Calu3 (cell line): ENCODE results near the gene ABCA2. TPM values are rescaled to one million over a fixed set of nuclear protein-coding genes. Genes with fewer than 3 reads are reported as not detected.

Experiments
- Bru-seq: library from RNA; stranded (reverse); fragments of 400-500 nt; gene quantifications from one replicate; lab custom pipeline; 2021; lab: Mats Ljungman, UMichigan
- BruChase-seq, 2 experiments: library from RNA; stranded (reverse); fragments of 400-500 nt; gene quantifications; one replicate each; lab custom pipeline; 2021; lab: Mats Ljungman, UMichigan
- BruUV-seq: library from RNA; stranded (reverse); fragments of 400-500 nt; replicated peaks from 2 replicates; lab custom pipeline; 2021; lab: Mats Ljungman, UMichigan
- CTCF ChIA-PET: fragments of 300-600 bp; sonication (Branson Sonifier 250); formaldehyde crosslinking; loops from one replicate; lab custom pipeline; 2022; ENCODE audit warnings: antibody characterized with exemption; lab: Charles Lee
- DNase-seq: peaks from one replicate; pipeline ENCODE4 v3.0.0; 2022
- H3K27ac Mint-ChIP-seq: one replicate; pipeline ENCODE4 v1.8.0; 2022; ENCODE audit warnings: mixed read lengths; ENCODE audit not compliant: unreplicated experiment
- H3K27me3 Mint-ChIP-seq: one replicate; pipeline ENCODE4 v1.8.0; 2022; ENCODE audit warnings: mixed read lengths; ENCODE audit not compliant: unreplicated experiment
- H3K36me3 Mint-ChIP-seq: one replicate; pipeline ENCODE4 v1.8.0; 2022; ENCODE audit warnings: mild to moderate bottlenecking, moderate library complexity, mixed read lengths; ENCODE audit not compliant: insufficient read depth, unreplicated experiment
- H3K4me1 Mint-ChIP-seq: one replicate; pipeline ENCODE4 v1.8.0; 2022; ENCODE audit warnings: mild to moderate bottlenecking, low read depth, mixed read lengths; ENCODE audit not compliant: unreplicated experiment
- H3K4me3 Mint-ChIP-seq: one replicate; pipeline ENCODE4 v1.8.0; 2022; ENCODE audit warnings: mild to moderate bottlenecking, low read depth, moderate library complexity, mixed read lengths; ENCODE audit not compliant: unreplicated experiment
- H3K9me3 Mint-ChIP-seq: one replicate; pipeline ENCODE4 v1.8.0; 2022; ENCODE audit warnings: low read depth, mixed read lengths; ENCODE audit not compliant: unreplicated experiment
- CTCF ChIP-seq: fragments of 200-600 bp; IDR thresholded peaks from one replicate; pipeline ENCODE4 v1.8.0; 2022; ENCODE audit warnings: antibody characterized with exemption; ENCODE audit not compliant: unreplicated experiment
- intact Hi-C: fragments of 100-400 bp; cut with micrococcal nuclease; formaldehyde crosslinking; loops from one replicate; pipeline ENCODE4 v1.10.0; 2022; ENCODE audit not compliant: unreplicated experiment
- long read RNA-seq: library from polyadenylated mRNA; stranded (forward); transcript quantifications from one replicate; pipeline ENCODE4 v2.0.0, GENCODE V29; 2022
- total RNA-seq: library from RNA; stranded (reverse); gene quantifications from 2 replicates; pipeline ENCODE4 v1.2.3, GENCODE V29; 2022

The ABCA2 gene, protein sequence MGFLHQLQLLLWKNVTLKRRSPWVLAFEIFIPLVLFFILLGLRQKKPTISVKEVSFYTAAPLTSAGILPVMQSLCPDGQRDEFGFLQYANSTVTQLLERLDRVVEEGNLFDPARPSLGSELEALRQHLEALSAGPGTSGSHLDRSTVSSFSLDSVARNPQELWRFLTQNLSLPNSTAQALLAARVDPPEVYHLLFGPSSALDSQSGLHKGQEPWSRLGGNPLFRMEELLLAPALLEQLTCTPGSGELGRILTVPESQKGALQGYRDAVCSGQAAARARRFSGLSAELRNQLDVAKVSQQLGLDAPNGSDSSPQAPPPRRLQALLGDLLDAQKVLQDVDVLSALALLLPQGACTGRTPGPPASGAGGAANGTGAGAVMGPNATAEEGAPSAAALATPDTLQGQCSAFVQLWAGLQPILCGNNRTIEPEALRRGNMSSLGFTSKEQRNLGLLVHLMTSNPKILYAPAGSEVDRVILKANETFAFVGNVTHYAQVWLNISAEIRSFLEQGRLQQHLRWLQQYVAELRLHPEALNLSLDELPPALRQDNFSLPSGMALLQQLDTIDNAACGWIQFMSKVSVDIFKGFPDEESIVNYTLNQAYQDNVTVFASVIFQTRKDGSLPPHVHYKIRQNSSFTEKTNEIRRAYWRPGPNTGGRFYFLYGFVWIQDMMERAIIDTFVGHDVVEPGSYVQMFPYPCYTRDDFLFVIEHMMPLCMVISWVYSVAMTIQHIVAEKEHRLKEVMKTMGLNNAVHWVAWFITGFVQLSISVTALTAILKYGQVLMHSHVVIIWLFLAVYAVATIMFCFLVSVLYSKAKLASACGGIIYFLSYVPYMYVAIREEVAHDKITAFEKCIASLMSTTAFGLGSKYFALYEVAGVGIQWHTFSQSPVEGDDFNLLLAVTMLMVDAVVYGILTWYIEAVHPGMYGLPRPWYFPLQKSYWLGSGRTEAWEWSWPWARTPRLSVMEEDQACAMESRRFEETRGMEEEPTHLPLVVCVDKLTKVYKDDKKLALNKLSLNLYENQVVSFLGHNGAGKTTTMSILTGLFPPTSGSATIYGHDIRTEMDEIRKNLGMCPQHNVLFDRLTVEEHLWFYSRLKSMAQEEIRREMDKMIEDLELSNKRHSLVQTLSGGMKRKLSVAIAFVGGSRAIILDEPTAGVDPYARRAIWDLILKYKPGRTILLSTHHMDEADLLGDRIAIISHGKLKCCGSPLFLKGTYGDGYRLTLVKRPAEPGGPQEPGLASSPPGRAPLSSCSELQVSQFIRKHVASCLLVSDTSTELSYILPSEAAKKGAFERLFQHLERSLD (N-terminal part only)
- 47.6 and 50.7 TPM in 2 replicates for total RNA-seq
- Bru-seq, nascent RNA: percentile 35 among the genes with signal in this experiment
- percentile 58 among the genes with signal in this experiment for BruChase-seq, experiment 1, labeled RNA remaining after a 6-hour chase
- BruChase-seq, experiment 2, labeled RNA remaining after a 2-hour chase: percentile 48 among the genes with signal in this experiment
- long read RNA-seq, full-length matches to known transcripts: 1 of 18 reads
- long read RNA-seq, partial matches to known transcripts: 13 of 18 reads
- long read RNA-seq, other reads (novel, unspliced or antisense): 4 of 18 reads

DNA sequence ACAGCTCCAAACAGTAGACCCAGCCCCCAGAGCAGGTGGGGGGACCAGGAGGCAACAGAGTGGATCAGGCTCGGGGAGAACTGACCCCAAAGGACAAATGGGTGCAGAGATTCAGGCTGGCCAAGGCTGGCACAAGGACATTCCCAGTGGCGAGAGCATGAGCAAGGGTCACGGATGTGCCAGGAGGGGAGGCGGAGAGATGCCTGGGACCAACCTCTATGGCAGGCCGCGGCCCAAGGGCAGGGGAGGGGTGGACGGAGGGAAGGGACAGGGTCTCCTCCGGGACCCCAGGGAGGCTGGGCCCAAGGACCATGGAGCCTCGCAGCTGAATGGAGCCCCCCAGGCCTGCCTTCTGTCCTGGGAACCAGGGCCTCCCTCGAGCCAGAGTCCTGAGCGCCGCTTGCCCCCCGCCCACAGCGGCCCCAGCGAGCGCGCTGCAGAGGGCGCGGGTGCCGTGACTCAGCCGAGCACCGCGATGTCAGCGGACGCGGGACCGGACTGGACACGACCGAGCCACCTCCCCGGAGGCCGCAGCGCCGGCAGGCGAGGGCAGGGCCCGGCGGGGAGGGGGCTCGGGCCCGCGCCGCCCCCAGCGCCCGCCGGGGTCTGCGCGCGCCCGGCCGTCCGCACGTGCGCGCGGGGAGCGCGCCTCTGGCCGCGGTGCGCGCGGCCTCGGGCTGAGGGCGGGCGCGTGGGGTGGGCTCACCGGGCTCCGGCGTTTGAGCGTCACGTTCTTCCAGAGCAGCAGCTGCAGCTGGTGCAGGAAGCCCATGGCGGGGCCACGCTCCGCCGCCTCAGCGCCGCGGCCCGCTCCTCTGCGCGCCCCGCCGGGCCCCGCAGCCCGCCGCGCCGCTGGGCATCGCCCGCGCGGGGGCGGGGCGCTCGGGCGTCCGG, at the start of gene ABCA2:
Gene ABCA2 (minus strand): TSS at position 869 of the 894 bp plus-strand sequence. CDS start 97 bp downstream, at position 772.
- Mint-ChIP-seq H3K9me3 (no peaks in the 10 kb centered on the region), H3K36me3 (peaks cover 22% of the 10 kb centered on the region), H3K4me1 (no peaks in the 10 kb centered on the region), H3K27me3 (no peaks in the 10 kb centered on the region), H3K27ac (peak within 1 kb of the TSS; percentile 27), H3K4me3 (peak within 1 kb of the TSS; percentile 69)
- CTCF ChIA-PET: no interaction called here
- no peak for DNase-seq
- no TSS peak for BruUV-seq
- TF ChIP-seq CTCF: no peak
- intact Hi-C loops: no loop called here

- H3K9me3 Mint-ChIP-seq: no peaks in the 10 kb centered on the region
- CTCF ChIA-PET: no interaction called here
- H3K4me1 Mint-ChIP-seq: no peaks in the 10 kb centered on the region
- no peak for TF ChIP-seq CTCF
- peak within 1 kb of the TSS; percentile 52 for H3K4me3 Mint-ChIP-seq
- no peaks in the 10 kb centered on the region for H3K27me3 Mint-ChIP-seq
- peak; percentile 45 for DNase-seq
- no peak within 1 kb of the TSS for H3K27ac Mint-ChIP-seq
- no peaks in the 10 kb centered on the region for H3K36me3 Mint-ChIP-seq
- intact Hi-C loops: no loop called here
- BruUV-seq: no TSS peak
Observed at GRCh38 chr9:137077010-137077747, 49.1 kb upstream of the ABCA2 start, which contains the start of gene UAP1L1. Gene UAP1L1 (plus strand): TSS chr9:137077517. CDS start chr9:137077533, 16 bp downstream.

DNA sequence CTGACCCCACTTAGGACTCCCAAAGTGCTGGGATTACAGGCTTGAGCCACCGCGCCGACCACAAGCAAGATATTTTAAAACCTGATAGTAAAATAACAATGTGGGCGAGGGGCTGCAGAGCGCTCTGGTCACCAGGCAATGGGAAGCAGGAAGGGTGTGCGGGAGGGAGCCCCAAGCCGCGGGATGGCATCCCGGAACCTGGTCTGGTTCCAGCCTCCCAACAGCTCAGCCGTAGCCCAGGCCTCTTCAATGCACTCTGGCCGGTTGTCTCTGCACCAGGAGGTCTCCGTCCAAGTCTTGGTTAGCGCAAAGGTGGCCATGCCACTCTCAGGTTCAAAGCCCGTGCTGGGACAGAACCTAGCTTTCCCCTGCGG, 48.6 kb upstream of the ABCA2 start:
- CTCF ChIA-PET: no interaction called here
- intact Hi-C loops: no loop called here
- no peak overlapping the region for H3K27ac Mint-ChIP-seq
- no peak for TF ChIP-seq CTCF
- no peaks in the 10 kb centered on the region for H3K36me3 Mint-ChIP-seq
- H3K27me3 Mint-ChIP-seq: no peaks in the 10 kb centered on the region
- no peak for DNase-seq
- H3K9me3 Mint-ChIP-seq: no peaks in the 10 kb centered on the region
- BruUV-seq: no TSS peak
- no peaks in the 10 kb centered on the region for H3K4me1 Mint-ChIP-seq
- H3K4me3 Mint-ChIP-seq: peak overlapping the region; percentile 52
